Suprapubic skin (tissue), 4 donors: ENCODE data around the gene SHF.

Experiments
- EP300 ChIP-seq: sonication (generic); formaldehyde crosslinking; IDR thresholded peaks from one replicate; pipeline ENCODE4 v1.6.1; 2017; ENCODE audit warnings: antibody characterized with exemption
- POLR2A ChIP-seq, 2 donors: fragments of 450-650 bp; IDR thresholded peaks; one replicate each; pipeline ENCODE4 v1.6.1; 2017; ENCODE audit warnings: antibody characterized with exemption in 2 of 2, mild to moderate bottlenecking in 2 of 2, moderate library complexity in 2 of 2
- POLR2AphosphoS5 ChIP-seq, 3 donors: sonication (generic); formaldehyde crosslinking; IDR thresholded peaks; one replicate each; pipeline ENCODE4 v1.6.1; 2017; ENCODE audit warnings: antibody characterized with exemption in 3 of 3
- TF ChIP-seq, protein P1 (sequence below), 2 donors: fragments of 200-600 bp in 1 of 2; fragments of 450-650 bp in 1 of 2; sonication (generic) in 1 of 2; IDR thresholded peaks; one replicate each; pipeline ENCODE4 v1.5.1; 2016 to 2019; ENCODE audit warnings: antibody characterized with exemption in 2 of 2, mild to moderate bottlenecking in 1 of 2, moderate library complexity in 1 of 2

DNA sequence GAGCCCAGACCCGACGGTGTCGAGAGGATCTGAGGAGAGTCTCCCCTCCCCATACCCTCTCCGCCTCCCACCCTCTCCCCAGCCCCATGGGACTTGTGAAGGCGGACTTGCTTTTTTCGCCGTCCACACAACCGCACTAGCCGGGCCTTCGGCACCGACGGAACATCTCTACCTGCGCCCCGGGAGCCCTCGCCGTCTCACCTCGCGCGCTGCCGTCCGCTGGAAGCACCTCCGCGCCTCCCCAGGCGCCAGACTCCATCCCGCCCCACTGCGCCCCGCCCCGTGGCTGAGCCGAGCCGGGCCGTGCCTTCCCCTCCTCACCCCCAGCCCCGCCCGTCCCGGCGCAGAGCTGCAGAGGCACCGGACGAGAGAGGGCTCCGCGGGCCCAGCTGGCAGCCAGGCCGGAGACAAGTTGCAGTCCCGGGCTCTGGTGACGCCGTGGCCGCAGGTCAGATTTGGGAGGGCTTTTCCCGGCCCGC is 58.1 kb downstream of the SHF start, which contains the start of the genes DUOX1 and DUOXA1:
- TF ChIP-seq, protein P1, sequence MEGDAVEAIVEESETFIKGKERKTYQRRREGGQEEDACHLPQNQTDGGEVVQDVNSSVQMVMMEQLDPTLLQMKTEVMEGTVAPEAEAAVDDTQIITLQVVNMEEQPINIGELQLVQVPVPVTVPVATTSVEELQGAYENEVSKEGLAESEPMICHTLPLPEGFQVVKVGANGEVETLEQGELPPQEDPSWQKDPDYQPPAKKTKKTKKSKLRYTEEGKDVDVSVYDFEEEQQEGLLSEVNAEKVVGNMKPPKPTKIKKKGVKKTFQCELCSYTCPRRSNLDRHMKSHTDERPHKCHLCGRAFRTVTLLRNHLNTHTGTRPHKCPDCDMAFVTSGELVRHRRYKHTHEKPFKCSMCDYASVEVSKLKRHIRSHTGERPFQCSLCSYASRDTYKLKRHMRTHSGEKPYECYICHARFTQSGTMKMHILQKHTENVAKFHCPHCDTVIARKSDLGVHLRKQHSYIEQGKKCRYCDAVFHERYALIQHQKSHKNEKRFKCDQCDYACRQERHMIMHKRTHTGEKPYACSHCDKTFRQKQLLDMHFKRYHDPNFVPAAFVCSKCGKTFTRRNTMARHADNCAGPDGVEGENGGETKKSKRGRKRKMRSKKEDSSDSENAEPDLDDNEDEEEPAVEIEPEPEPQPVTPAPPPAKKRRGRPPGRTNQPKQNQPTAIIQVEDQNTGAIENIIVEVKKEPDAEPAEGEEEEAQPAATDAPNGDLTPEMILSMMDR (IDR thresholded peaks at IDR 0.05) = no peak
- TF ChIP-seq POLR2A (IDR thresholded peaks at IDR 0.05) (no peak), POLR2AphosphoS5 (IDR thresholded peaks at IDR 0.05) (no peak), EP300 (no peak)
